ENCODE measurements around the gene PAK5. TPM values are rescaled to one million over a fixed set of nuclear protein-coding genes. Genes with fewer than 3 reads are reported as not detected.

The PAK5 gene
- polyA plus RNA-seq, 4 donors: 0.27 to 0.60 (median 0.52) TPM

DNA sequence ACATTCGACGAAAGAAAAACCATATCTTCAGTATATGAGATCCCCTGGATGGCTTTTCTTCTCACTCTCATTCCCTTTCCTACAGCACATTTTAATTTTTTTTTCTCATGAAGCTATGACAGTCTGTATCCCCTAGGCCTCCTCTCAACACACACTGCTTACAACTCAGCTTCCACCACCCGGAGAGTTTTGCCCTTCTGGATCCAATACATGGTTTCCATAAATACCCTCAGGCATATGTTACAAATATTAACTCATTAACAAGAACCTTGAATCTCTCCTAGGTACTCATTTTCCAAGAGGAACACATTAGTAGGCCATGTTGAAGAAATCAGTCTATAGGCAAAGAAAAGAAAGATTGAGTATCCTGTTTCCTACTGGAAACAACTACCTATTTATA is 44.0 kb downstream of the PAK5 start:
- DNase-seq (ENCODE audit: low read depth in 4 of 4, low spot score in 3 of 4): no peak

DNA sequence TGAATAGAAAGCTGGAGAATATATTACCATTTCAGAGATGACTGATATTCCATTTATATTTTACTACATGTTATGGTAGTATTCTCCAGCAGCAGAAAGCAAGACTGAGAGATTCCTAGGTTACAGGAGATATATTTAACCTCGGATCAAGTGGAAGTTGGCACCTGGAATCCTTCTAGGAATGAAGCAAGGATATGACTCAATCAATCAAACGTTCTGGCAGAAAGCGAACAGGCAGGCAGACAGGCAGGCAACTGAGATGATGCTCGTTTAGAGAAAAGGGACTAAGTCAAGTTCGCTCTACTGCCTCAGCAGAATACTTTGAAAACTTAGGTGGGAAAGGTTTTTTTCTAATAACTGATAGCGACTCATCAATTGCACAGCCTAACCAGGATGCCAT is 46.2 kb downstream of the PAK5 start:
- DNase-seq (ENCODE audit: low read depth in 4 of 4, low spot score in 3 of 4): no peak

DNA sequence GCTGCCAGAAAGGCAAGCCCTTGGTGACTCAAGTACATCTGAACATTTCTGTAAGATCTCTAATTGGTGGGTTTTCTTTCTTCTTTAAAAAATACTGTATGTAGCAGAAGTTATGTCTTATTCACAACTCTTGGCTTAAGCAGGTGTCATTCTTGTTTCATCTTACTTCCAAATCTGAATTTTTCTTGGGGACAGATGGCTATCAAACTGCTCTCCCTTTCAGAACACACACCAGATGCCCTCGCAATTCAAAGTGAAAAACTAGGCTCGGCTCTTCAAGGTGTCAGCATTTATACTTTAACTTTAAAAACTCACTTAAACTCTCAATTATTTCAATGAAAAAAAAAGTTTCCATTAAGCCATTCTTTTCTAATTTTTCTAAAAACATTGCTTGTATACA is 49.7 kb downstream of the PAK5 start:
- DNase-seq (ENCODE audit: low read depth in 4 of 4, low spot score in 3 of 4): no peak

DNA sequence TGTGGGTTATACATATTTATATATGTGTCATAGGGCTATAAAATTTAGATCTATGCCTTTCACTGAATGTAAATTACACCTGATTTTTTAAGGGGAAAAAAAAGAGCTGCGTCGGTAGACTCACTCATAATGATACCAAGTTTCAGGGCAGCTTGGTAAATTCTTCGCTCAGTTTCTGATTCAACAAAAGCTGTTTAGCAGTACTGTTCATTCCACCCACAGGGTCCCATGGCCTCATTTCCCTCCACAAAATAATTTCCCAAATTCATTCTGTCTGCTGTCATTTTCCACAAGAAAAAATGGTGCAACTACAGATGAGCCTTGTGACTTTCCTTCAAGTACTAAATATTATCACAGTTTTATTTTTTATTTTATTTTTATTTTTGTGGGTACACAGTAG is 63.7 kb downstream of the PAK5 start:
- no peak for DNase-seq (ENCODE audit: low read depth in 4 of 4, low spot score in 3 of 4)

DNA sequence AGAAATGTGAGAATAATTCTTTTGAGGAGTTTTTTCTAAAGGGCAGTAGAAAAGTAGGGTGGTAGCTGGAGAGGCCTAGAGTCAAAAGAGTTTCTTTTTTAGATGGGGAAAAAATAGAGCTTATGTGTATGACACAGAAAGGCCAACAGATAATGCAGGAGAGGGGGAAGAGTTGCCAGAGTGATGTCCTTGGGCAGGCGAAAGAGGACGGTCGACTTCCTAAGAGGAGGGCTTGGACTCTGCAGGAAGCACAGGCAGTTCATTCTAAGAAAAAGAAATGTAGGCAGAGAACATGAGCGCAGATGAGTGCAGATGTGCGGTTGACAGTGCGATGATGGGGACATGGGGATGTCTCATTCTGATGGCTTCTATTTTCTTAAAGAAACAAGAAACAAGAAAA is 68.9 kb downstream of the PAK5 start:
- no peak for DNase-seq (ENCODE audit: low read depth in 4 of 4, low spot score in 3 of 4)

DNA sequence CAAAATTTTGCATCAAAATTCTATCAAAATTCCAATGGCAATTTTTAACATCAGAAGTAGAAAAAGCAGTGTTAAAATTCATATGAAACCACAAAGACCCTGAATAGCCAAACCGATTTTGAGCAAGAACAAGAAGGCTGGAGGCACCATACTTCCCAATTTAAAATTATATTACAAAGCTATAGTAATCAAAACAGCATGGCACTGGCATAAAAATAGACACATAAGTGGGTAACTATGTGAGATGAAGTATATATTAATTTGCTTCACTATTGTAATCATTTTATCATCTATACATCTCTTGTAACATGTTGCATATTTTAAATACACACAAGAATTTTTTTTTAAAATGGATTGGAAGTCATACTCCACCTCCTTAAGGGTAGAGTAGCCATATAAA is 77.4 kb downstream of the PAK5 start:
- DNase-seq (ENCODE audit: low read depth in 4 of 4, low spot score in 3 of 4): no peak

DNA sequence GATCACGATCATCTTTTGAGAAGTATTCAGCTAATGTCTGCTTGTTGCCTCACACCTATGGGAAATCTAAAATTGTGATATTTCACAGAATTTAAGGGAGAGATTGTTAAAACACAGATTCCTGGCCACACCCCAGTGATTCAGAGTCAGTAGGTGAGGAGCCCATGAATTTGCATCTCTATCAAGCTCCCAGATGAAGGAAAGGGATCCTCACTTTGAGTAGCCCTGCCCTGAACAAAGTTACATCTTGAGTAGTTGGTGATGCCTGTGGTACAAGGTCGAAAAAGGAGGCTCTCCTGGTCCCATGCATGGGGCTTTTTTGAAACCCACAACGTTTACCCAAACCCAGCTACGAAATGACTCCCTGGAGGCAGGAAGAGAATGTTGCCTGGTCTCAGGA is 79.5 kb downstream of the PAK5 start:
- no peak for DNase-seq (ENCODE audit: low read depth in 4 of 4, low spot score in 3 of 4)

DNA sequence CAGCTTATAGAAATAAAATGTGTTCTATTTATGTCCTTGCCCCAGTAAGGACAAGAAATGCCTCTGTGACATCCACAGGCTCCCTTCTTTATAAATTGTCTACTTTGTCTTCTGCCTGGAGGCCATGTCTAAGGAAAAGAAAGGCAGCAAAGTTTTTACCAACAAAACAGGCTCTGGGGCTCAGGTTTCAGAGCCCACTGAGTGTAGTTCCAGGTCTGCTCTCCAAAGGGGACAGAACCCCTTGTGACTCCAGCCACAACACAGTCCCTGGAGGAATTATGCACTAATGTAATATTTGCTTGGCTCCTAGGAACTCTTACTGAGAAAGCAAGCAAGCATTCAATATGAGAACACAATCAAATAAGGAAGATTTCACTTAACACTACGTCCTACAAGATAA is 80.1 kb downstream of the PAK5 start:
- DNase-seq (ENCODE audit: low read depth in 4 of 4, low spot score in 3 of 4): no peak

DNA sequence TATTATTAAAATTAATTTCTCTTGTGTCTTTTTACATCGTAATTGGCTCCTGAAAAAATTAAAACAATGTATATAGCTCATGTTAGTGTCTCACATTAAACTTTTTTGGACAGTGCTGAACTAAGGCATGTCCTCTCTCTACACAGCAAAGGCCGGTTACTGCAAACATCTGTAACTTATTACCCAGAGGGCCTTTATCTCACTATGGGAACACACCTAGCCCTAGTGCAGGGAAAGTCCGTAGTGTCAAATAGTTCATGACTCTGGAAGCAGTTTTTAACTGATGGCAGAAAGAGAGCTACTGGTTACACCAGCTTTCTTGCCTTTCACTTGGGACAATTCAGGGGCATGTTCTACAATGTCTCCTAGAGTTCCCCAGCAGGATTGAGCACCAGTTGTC is 82.2 kb downstream of the PAK5 start:
- no peak for DNase-seq (ENCODE audit: low read depth in 4 of 4, low spot score in 3 of 4)

DNA sequence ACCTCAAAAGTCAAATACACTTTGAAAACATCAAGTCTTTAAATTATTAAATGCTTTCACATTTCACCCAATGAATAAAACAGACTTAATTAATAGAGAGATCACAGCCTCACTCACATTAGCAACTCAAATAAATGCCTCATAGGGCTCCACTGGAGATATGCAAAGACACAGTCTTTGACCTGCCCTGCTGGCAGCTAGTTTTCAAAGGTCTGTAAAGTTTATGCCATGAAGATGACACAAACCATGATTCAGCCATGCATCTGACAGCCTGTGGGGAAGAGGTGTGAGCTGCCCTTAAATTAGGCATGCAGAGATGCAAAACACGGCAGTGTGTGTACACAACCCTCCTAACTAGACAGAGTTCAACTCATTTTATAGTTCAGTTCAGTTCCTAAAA is 83.6 kb downstream of the PAK5 start:
- DNase-seq (ENCODE audit: low read depth in 4 of 4, low spot score in 3 of 4): no peak

DNA sequence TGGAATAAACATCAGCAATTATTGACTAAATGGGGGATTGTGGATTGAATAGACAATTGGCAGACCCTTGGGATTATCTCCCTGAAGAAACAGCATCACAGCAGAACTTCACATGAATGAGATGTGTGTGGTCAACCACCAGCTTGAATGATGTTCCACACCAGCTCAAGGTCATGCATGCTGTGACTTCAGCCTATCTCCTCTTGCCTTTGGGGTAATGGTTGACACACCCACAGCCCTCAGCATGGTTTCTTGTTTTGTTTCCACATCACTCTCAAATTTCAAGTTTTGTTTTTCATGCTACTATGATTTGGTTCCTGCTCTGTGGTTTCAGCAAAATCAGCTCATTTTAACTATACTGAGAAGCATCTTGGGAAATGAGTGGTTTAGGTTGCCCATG is 94.3 kb downstream of the PAK5 start:
- no peak for DNase-seq (ENCODE audit: low read depth in 4 of 4, low spot score in 3 of 4)

DNA sequence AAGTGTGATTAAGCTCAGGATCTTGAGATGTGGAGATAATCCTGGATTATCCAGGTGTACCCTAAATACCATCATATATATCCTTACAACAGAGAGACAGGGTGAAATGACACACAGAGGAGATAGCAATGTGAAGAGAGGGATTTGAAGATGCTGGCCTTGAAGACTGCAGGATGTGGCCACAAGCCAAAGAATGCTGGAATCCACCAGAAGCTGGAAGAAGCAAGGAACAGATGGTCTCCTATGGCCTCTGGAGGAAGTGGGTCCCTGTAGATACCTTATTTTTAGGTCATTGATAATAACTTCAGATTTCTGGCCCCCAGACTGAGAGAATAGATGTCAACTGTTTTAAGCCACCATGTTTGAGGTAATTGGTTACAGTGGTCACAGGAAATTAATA is 95.0 kb downstream of the PAK5 start:
- no peak for DNase-seq (ENCODE audit: low read depth in 4 of 4, low spot score in 3 of 4)

DNA sequence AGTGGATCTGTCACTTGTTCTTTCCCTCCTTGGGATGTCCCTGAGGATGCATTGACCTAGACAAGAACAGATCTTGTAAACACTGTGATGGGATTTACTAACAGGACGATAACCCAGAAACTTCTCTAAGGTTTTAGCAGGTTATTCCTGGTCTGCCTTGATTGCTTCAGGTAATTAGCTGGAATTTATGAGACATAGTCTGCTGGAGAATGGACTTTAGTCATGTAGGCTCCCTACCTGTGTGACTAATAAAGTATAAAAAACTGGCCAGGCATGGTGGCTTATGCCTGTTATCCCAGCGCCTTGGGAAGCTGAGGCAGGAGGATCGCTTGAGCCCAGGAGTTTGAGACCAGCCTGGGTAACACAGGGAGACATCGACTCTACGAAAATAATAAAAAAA is 96.1 kb downstream of the PAK5 start:
- DNase-seq (ENCODE audit: low read depth in 4 of 4, low spot score in 3 of 4): no peak

DNA sequence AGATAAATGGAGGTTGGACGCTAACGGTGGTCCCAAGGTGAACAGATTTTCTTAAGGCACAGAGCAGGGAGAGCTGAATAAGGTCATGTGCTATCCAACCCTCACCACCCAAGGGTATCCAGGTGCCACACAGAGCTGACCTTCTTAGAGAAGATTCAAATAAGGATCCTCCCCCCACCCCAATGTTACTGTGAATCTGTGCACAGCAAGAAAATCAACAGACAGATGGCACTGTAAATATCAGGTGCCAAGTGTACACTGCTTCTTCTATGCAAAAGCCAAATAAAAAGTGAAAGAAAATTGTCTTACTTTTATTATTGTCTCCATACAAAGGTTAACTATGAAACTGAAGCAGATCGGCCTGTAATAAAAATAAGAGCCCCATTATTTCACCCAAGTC is 96.9 kb downstream of the PAK5 start:
- no peak for DNase-seq (ENCODE audit: low read depth in 4 of 4, low spot score in 3 of 4)

DNA sequence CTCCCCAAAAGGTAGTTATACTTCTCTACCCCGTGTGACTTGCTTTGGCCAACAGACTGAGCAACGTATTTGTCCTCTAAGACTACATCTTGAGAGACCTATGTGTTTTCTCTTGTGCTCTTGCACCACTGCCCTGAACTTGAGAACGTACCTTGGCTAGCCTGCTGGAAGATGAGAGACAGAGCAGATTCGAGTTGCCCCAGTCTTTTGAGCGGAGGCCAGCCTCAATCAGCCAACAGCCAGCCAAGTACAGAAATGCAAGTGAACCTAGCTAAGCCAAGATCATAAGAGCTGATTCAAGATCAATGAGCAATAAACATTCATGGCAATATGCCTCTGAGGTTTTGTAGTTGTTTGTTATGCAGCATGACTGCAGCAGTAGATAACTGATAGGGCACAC is 98.4 kb downstream of the PAK5 start:
- DNase-seq (ENCODE audit: low read depth in 4 of 4, low spot score in 3 of 4): no peak

DNA sequence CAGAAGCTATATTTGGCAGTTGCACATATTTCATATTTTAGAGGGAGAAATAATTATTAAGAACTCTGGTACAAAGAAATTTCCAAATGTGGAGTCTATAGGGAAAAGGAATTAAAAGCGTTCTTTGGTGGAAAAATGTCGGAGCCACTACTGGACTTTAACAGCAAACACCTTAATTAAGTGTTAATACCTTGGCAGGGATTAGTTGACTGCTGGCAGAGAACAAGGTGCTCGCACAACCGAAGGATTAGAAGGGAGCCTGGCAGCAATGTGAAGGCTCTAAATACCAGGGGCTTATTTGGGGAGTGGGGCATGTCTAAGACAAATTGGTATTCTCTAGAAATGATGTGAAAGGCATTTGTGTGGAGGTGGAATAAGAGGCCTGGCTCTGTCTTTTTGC is 98.9 kb downstream of the PAK5 start:
- no peak for DNase-seq (ENCODE audit: low read depth in 4 of 4, low spot score in 3 of 4)

DNA sequence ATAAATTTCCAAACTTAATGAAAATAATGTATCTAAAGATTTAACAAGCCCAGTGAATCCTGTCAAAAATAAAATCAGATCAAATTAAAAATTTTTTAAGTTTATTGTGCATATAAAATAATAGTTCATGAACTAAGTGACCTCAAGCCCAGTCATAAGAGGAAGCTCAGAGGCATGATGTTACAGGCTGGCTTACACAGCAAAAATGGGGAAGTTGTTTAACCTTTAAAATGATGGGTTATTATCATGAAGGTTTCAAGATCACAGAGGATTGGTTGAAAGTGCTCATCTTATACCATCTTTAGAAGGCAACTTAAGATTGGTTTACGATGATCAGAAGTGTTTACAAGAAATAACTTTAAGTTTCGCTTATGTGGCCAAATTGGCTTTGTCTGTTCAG is 102.5 kb downstream of the PAK5 start:
- no peak for DNase-seq (ENCODE audit: low read depth in 4 of 4, low spot score in 3 of 4)

DNA sequence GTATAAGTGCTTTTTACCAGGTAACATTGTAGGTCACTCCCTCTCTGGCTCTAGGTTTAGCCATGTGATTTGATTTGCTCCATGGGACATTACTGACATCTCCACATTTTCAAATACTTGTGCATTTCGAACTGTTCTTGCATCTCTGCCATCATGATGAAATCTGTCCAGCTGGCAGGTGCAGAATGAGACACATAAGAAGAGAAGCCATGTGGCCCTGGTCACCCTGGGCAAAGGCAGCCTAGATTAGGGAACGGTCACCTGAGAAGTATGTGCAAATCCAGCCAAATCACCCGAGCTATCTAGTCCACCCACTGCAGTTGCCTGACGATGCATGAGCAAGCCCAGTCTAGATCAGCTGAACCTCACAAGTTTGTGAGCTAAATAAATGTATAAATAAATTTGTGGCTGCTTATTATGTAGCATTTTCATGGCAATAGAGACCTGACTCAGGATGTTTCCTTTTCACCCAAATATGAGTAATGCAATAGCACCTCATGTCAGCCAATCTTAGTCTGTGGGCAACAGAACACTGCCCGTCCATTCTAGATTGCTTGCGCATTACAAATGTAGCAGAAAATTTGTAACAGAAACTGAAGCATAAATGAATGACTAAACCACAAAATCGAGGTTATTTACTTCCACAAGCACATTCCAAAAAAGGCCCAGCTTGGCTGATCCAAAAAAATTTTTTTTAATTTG is 115.2 kb downstream of the PAK5 start:
- DNase-seq (ENCODE audit: low read depth in 4 of 4, low spot score in 3 of 4): no peak

DNA sequence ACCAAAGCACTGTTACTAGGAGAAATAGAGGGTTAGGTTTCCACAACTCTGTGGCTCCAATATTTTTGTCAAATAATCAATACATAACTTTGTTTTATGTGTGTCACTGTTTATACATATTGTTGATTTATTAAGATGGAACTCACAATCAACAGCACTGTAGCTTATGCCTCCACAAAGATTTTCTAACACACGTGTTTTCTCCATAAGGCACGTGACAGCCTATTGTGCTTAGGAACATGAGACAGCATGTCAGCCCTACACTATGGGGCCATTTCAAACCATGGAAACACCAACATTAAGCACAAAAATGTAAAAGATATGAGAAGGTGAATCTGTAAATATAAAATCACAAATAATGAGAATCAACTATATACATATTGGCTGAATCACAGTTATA is 127.0 kb downstream of the PAK5 start:
- DNase-seq (ENCODE audit: low read depth in 4 of 4, low spot score in 3 of 4): no peak

DNA sequence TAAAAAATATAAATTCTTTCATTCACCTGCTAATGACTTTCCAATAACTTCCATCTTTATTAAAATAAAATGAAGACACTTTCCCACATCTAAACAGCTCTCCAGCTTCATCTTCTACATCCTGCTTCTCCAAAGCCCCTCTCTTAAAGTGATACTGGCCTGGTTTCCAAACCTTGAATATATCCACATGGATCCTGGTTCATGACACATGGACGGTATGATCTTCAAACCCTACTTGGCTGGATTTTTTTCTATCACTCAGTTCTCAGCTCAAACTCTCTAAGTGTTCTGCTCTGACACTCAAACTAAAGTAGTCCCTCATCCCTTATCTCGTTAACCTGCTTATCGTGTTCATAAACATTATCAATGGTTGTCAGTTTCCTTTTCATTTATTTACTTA is 128.2 kb downstream of the PAK5 start:
- DNase-seq (ENCODE audit: low read depth in 4 of 4, low spot score in 3 of 4): no peak

DNA sequence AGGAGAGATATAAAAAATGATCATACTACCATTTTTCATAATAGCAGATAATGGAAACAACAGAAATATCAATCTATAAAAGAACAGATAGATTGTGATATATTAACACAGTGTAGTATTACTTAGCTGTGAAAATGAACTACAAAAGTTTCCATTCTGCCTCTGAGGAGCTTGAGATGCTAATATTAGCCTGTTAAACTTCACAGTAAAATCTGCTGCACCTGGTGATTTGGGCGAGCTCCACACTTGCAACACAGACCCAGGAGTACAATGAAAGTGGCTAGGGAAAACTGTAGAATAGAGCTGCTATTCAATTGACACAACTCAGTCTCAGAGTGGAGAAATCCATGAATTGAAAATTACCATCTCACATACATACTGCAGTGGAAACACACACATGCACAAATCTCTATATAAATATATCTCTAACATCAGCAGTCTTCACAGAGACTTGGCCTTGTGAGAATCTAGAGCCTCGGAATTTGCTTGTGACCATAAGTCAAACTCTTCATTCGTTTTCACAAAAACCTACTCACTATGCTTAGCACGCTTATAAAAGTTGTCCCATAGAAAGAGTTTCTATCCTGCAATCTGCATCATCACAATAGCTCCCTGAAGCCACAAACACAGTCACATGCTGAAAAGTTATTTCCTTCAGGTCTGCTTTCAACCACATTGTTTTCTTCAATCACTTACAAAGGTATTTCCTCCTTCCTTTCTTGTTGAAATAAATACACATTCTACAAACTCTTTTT is 133.0 kb downstream of the PAK5 start:
- no peak for DNase-seq (ENCODE audit: low read depth in 4 of 4, low spot score in 3 of 4)

DNA sequence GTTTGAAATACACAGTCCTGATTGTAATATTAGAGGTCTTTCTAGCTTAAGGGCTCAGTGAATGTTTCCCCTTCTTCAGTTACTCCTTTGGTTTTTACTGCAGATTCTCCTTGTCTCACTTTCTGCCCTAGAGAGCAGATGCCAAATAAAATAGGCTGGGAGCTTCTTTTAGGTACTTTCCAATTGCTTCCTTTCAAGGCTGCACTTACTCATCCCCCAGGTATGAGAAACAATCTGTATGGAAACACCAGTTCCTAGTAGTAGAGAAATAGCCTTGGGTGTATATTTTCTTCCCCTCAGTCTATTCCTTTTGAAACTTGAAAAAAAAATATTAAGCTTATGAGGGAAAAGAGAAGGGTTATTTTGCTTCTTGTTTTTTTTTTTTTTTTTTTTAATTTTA is 139.7 kb downstream of the PAK5 start:
- no peak for DNase-seq (ENCODE audit: low read depth in 4 of 4, low spot score in 3 of 4)

DNA sequence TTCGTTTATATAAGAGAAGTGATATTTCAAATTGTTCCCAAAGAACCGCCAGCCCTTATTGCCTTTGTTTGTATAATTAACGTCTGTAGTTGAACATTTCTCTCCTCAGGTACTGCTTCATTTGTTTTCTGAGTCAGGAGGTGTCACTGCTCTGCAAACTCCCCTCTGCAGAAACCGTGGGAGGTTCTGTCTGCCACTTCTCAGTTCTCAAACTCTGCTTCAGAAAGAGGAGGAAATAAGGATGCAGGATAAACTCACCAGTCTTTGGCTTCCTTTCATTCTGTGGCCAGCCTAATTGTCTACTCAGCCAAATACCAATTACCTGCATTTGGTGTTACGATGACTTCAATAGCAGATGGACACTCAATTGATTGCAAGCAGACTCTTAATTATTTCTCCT is 149.8 kb downstream of the PAK5 start:
- peak in 2 of 4 donors; percentile 12 to 22 for DNase-seq (ENCODE audit: low read depth in 4 of 4, low spot score in 3 of 4)

Data from left renal pelvis (tissue), 4 donors.